HepG2 (cell line): ENCODE measurements around the gene TMEM107. TPM values are rescaled to one million over a fixed set of nuclear protein-coding genes. Genes with fewer than 3 reads are reported as not detected.

Experiments used
- ARNTL ChIP-seq: sonication (generic); formaldehyde crosslinking; IDR thresholded peaks from 2 replicates; pipeline ENCODE4 v1.4.0; 2020; ENCODE audit warnings: mild to moderate bottlenecking, missing genetic modification reagents
- HDAC6 ChIP-seq: fragments of 200-600 bp; sonication (generic); IDR thresholded peaks from 2 replicates; pipeline ENCODE4 v1.7.0; 2017; ENCODE audit warnings: mild to moderate bottlenecking, antibody characterized with exemption, low read length, low read depth
- HOXA7 ChIP-seq: sonication (generic); formaldehyde crosslinking; IDR thresholded peaks from 2 replicates; pipeline ENCODE4 v1.8.1; 2022; ENCODE audit warnings: mild to moderate bottlenecking, missing genetic modification reagents, moderate library complexity
- REXO4 ChIP-seq: sonication (generic); formaldehyde crosslinking; IDR thresholded peaks from 2 replicates; pipeline ENCODE4 v1.8.0; 2022; ENCODE audit warnings: missing genetic modification reagents, mild to moderate bottlenecking, borderline replicate concordance
- RFXAP ChIP-seq: sonication (generic); formaldehyde crosslinking; IDR thresholded peaks from 2 replicates; pipeline ENCODE4 v1.4.0; 2020; ENCODE audit warnings: missing genetic modification reagents, borderline replicate concordance
- RXRA ChIP-seq: sonication (generic); formaldehyde crosslinking; IDR thresholded peaks from 2 replicates; pipeline ENCODE4 v1.5.1; 2020; ENCODE audit warnings: missing genetic modification reagents
- WIZ ChIP-seq: sonication (generic); formaldehyde crosslinking; IDR thresholded peaks from 2 replicates; pipeline ENCODE4 v1.5.1; 2020; ENCODE audit warnings: mild to moderate bottlenecking, missing genetic modification reagents
- ZNF253 ChIP-seq: sonication (generic); formaldehyde crosslinking; IDR thresholded peaks from 2 replicates; pipeline ENCODE4 v1.8.0; 2022; ENCODE audit warnings: mild to moderate bottlenecking, missing genetic modification reagents, borderline replicate concordance
- ZNF383 ChIP-seq: sonication (generic); formaldehyde crosslinking; IDR thresholded peaks from 2 replicates; pipeline ENCODE4 v1.4.0; 2020; ENCODE audit warnings: missing genetic modification reagents, mild to moderate bottlenecking, borderline replicate concordance
- ZNF550 ChIP-seq: sonication (generic); formaldehyde crosslinking; IDR thresholded peaks from 2 replicates; pipeline ENCODE4 v1.4.0; 2020; ENCODE audit warnings: mild to moderate bottlenecking, missing genetic modification reagents, borderline replicate concordance
- ZNF552 ChIP-seq: sonication (generic); formaldehyde crosslinking; IDR thresholded peaks from 2 replicates; pipeline ENCODE4 v1.9.0; 2022; ENCODE audit warnings: missing genetic modification reagents, mild to moderate bottlenecking, borderline replicate concordance
- polyA plus RNA-seq, 8 experiments: library from polyadenylated mRNA; depleted of rRNA in 3 of 8; stranded (reverse) in 7 of 8; unstranded in 1 of 8; fragments of >200 nt; fragmentation: Illumina TruSeq in 4 of 8; extraction: Trizol in 4 of 8; gene quantifications; 2 replicates each; pipeline versions ENCODE4 v1.2.1 to v1.2.3, GENCODE V29; 2011 to 2016; ENCODE audit warnings: low read depth in 4 of 8, missing spikeins in 1 of 8, mixed read lengths in 1 of 8; ENCODE audit not compliant: insufficient read depth in 1 of 8
- total RNA-seq, 5 experiments: library from RNA; depleted of rRNA; stranded (reverse); fragments of >200 nt; fragmentation: Illumina TruSeq; extraction: Trizol; gene quantifications; 2 replicates each; pipeline ENCODE4 v1.2.3, GENCODE V29; 2016; ENCODE audit warnings: low read depth in 1 of 5
- TF ChIP-seq, protein P1 (sequence below): sonication (generic); formaldehyde crosslinking; IDR thresholded peaks from 2 replicates; pipeline ENCODE4 v1.4.0; 2020; ENCODE audit warnings: missing genetic modification reagents
- TF ChIP-seq, protein P2 (sequence below): sonication (generic); formaldehyde crosslinking; IDR thresholded peaks from 2 replicates; pipeline ENCODE4 v1.4.0; 2020; ENCODE audit warnings: missing genetic modification reagents, borderline replicate concordance
- TF ChIP-seq, protein P3 (sequence below): sonication (generic); formaldehyde crosslinking; IDR thresholded peaks from one replicate; pipeline ENCODE4 v1.5.1; 2020; ENCODE audit warnings: mild to moderate bottlenecking, missing genetic modification reagents; ENCODE audit errors: not compliant biosample characterization

The TMEM107 gene
- total and polyA plus RNA-seq, 2 of the 13 experiments (the other 11 are each of a cell fraction or from before 2014, with no cell fraction given): 7.2 to 15.3 TPM

DNA sequence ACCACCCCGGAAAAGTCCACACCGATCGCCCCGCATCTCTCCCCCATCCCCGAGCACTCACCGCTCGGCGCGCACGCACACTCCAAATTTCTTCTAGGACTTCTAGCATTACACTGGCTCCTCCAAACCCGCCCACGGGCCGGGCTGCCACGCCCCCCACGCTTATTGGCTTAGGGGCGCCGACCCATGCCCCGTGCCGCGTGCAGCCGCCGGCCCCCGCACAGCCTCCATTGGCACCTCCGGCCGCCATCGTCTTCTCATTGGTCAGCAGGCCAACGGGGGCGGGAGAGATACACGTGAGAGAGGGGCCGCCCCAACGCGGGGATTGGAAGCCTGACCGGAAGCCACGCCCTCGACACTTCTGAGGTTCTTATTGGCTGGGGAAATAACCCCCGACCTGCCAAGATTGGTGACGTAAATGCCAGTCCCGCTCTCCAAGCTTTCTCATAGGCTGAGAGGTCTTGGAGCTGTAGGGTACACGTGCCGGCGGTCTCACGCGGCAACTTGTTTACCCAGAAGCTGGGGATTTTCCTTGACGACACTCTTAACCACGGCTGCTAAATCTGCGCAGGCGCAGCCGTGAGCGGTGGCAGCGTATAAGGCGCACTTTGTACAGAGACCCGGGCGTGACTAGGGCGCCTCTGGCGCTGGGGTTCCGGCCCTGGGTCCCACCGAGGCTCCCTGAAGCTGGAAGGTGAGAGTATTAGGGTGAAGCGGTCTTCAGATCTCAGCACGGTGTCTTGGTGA is 19.8 kb downstream of the TMEM107 start (continued):
- TF ChIP-seq ZNF253 (no peak), RFXAP (peak; percentile 59; the same call in 1 of the 2 replicates), WIZ (CRISPR knock-in tag) (no peak), ZNF552 (0 out of 2 replicates have a peak, but pooled peaks have one; percentile 55), ZNF383 (CRISPR knock-in tag) (no peak), REXO4 (CRISPR knock-in tag) (no peak), ARNTL (peak; percentile 100), RXRA (CRISPR knock-in tag) (no peak), HDAC6 (no peak), HOXA7 (CRISPR knock-in tag) (no peak), ZNF550 (no peak)
- TF ChIP-seq, protein P1, sequence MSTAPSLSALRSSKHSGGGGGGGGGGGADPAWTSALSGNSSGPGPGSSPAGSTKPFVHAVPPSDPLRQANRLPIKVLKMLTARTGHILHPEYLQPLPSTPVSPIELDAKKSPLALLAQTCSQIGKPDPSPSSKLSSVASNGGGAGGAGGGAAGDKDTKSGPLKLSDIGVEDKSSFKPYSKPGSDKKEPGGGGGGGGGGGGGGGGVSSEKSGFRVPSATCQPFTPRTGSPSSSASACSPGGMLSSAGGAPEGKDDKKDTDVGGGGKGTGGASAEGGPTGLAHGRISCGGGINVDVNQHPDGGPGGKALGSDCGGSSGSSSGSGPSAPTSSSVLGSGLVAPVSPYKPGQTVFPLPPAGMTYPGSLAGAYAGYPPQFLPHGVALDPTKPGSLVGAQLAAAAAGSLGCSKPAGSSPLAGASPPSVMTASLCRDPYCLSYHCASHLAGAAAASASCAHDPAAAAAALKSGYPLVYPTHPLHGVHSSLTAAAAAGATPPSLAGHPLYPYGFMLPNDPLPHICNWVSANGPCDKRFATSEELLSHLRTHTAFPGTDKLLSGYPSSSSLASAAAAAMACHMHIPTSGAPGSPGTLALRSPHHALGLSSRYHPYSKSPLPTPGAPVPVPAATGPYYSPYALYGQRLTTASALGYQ: peak; percentile 50; the same call in 1 of the 2 replicates
- TF ChIP-seq, protein P2, sequence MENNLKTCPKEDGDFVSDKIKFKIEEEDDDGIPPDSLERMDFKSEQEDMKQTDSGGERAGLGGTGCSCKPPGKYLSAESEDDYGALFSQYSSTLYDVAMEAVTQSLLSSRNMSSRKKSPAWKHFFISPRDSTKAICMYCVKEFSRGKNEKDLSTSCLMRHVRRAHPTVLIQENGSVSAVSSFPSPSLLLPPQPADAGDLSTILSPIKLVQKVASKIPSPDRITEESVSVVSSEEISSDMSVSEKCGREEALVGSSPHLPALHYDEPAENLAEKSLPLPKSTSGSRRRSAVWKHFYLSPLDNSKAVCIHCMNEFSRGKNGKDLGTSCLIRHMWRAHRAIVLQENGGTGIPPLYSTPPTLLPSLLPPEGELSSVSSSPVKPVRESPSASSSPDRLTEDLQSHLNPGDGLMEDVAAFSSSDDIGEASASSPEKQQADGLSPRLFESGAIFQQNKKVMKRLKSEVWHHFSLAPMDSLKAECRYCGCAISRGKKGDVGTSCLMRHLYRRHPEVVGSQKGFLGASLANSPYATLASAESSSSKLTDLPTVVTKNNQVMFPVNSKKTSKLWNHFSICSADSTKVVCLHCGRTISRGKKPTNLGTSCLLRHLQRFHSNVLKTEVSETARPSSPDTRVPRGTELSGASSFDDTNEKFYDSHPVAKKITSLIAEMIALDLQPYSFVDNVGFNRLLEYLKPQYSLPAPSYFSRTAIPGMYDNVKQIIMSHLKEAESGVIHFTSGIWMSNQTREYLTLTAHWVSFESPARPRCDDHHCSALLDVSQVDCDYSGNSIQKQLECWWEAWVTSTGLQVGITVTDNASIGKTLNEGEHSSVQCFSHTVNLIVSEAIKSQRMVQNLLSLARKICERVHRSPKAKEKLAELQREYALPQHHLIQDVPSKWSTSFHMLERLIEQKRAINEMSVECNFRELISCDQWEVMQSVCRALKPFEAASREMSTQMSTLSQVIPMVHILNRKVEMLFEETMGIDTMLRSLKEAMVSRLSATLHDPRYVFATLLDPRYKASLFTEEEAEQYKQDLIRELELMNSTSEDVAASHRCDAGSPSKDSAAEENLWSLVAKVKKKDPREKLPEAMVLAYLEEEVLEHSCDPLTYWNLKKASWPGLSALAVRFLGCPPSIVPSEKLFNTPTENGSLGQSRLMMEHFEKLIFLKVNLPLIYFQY: no peak
- TF ChIP-seq, protein P3, sequence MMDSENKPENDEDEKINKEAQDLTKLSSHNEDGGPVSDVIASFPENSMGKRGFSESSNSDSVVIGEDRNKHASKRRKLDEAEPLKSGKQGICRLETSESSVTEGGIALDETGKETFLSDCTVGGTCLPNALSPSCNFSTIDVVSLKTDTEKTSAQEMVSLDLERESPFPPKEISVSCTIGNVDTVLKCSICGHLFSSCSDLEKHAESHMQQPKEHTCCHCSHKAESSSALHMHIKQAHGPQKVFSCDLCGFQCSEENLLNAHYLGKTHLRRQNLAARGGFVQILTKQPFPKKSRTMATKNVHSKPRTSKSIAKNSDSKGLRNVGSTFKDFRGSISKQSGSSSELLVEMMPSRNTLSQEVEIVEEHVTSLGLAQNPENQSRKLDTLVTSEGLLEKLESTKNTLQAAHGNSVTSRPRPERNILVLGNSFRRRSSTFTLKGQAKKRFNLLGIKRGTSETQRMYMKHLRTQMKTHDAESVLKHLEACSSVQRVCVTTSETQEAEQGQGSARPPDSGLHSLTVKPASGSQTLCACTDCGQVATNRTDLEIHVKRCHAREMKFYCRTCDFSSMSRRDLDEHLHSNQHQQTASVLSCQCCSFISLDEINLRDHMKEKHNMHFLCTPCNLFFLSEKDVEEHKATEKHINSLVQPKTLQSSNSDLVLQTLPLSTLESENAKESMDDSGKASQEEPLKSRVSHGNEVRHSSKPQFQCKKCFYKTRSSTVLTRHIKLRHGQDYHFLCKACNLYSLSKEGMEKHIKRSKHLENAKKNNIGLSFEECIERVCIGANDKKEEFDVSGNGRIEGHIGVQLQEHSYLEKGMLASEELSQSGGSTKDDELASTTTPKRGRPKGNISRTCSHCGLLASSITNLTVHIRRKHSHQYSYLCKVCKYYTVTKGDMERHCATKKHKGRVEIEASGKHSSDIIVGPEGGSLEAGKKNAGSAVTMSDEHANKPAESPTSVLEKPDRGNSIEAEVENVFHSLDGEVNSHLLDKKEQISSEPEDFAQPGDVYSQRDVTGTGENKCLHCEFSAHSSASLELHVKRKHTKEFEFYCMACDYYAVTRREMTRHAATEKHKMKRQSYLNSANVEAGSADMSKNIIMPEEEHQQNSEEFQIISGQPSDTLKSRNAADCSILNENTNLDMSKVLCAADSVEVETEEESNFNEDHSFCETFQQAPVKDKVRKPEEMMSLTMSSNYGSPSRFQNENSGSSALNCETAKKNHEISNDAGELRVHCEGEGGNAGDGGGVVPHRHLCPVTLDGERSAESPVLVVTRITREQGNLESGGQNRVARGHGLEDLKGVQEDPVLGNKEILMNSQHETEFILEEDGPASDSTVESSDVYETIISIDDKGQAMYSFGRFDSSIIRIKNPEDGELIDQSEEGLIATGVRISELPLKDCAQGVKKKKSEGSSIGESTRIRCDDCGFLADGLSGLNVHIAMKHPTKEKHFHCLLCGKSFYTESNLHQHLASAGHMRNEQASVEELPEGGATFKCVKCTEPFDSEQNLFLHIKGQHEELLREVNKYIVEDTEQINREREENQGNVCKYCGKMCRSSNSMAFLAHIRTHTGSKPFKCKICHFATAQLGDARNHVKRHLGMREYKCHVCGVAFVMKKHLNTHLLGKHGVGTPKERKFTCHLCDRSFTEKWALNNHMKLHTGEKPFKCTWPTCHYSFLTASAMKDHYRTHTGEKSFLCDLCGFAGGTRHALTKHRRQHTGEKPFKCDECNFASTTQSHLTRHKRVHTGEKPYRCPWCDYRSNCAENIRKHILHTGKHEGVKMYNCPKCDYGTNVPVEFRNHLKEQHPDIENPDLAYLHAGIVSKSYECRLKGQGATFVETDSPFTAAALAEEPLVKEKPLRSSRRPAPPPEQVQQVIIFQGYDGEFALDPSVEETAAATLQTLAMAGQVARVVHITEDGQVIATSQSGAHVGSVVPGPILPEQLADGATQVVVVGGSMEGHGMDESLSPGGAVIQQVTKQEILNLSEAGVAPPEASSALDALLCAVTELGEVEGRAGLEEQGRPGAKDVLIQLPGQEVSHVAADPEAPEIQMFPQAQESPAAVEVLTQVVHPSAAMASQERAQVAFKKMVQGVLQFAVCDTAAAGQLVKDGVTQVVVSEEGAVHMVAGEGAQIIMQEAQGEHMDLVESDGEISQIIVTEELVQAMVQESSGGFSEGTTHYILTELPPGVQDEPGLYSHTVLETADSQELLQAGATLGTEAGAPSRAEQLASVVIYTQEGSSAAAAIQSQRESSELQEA (CRISPR knock-in tag): no peak
